Colonic mucosa (tissue), 4 donors: Measurements from ENCODE around the gene LPXN. TPM values are rescaled to one million over a fixed set of nuclear protein-coding genes. Genes with fewer than 3 reads are reported as not detected.

Source experiments
- DNase-seq: peaks from one replicate; pipeline ENCODE4 v3.0.0-alpha.2; 2020
- H3K27ac ChIP-seq: fragments of 200-600 bp; one replicate; pipeline ENCODE4 v1.8.0; 2021
- H3K27me3 ChIP-seq: fragments of 200-600 bp; one replicate; pipeline ENCODE4 v1.8.0; 2021
- H3K36me3 ChIP-seq: fragments of 200-600 bp; one replicate; pipeline ENCODE4 v1.8.0; 2021
- H3K4me1 ChIP-seq: fragments of 200-600 bp; one replicate; pipeline ENCODE4 v1.8.0; 2021; ENCODE audit warnings: mild to moderate bottlenecking
- H3K4me3 ChIP-seq: fragments of 200-600 bp; one replicate; pipeline ENCODE4 v1.8.0; 2021
- H3K9ac ChIP-seq, 2 donors: one replicate each; pipeline ENCODE4 v1.7.0; 2013; ENCODE audit warnings: control low read depth in 2 of 2, low read depth in 2 of 2, low read length in 2 of 2
- H3K9me3 ChIP-seq: fragments of 200-600 bp; one replicate; pipeline ENCODE4 v1.8.0; 2021
- intact Hi-C: fragments of 100-400 bp; cut with DNase I; formaldehyde crosslinking; loops from one replicate; pipeline ENCODE4 v1.14.1; 2022
- total RNA-seq, 2 donors: library from RNA; stranded (reverse); fragmentation: NEBNext Ultra II Directional in 1 of 2; extraction: Animal tissue kit (Norgen Biotek cat#: 25700) in 1 of 2; gene quantifications; one replicate each; pipeline ENCODE4 v1.2.1, GENCODE V29; 2021
- TF ChIP-seq, protein P1 (sequence below): fragments of 200-600 bp; IDR thresholded peaks from one replicate; pipeline ENCODE4 v1.8.0; 2022; ENCODE audit warnings: antibody characterized with exemption, mild to moderate bottlenecking
- donor health status: healthy.
- donor health status: DM: no; HTN: no; CAD: no.
- donor health status: DM: no; HTN: no; CAD: no.

The LPXN gene
- total RNA-seq, 2 donors from 2014 or later: 7.8 to 10.0 TPM

- intact Hi-C loops: no loop called here
- Histone ChIP-seq H3K36me3 (peaks cover 27% of the 10 kb centered on the region), H3K27me3 (no peaks in the 10 kb centered on the region), H3K9me3 (no peaks in the 10 kb centered on the region), H3K4me3 (no peak overlapping the region), H3K27ac (no peak overlapping the region), H3K9ac (no peak overlapping the region), H3K4me1 (no peaks in the 10 kb centered on the region)
- no peak for DNase-seq
- TF ChIP-seq, protein P1, sequence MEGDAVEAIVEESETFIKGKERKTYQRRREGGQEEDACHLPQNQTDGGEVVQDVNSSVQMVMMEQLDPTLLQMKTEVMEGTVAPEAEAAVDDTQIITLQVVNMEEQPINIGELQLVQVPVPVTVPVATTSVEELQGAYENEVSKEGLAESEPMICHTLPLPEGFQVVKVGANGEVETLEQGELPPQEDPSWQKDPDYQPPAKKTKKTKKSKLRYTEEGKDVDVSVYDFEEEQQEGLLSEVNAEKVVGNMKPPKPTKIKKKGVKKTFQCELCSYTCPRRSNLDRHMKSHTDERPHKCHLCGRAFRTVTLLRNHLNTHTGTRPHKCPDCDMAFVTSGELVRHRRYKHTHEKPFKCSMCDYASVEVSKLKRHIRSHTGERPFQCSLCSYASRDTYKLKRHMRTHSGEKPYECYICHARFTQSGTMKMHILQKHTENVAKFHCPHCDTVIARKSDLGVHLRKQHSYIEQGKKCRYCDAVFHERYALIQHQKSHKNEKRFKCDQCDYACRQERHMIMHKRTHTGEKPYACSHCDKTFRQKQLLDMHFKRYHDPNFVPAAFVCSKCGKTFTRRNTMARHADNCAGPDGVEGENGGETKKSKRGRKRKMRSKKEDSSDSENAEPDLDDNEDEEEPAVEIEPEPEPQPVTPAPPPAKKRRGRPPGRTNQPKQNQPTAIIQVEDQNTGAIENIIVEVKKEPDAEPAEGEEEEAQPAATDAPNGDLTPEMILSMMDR: no peak
Measured at GRCh38 chr11:58616594-58616993, 40.9 kb upstream of the LPXN start.

GRCh38 chr11:58615559-58615958 lies 39.9 kb upstream of the LPXN start:
- Histone ChIP-seq H3K27ac (no peak overlapping the region), H3K4me3 (no peak overlapping the region), H3K9me3 (no peaks in the 10 kb centered on the region), H3K27me3 (no peaks in the 10 kb centered on the region), H3K36me3 (peaks cover 32% of the 10 kb centered on the region), H3K9ac (no peak overlapping the region), H3K4me1 (no peaks in the 10 kb centered on the region)
- DNase-seq: no peak
- intact Hi-C loops: no loop called here
- TF ChIP-seq, protein P1: no peak

GRCh38 chr11:58613228-58613627 lies 37.6 kb upstream of the LPXN start:
- Histone ChIP-seq H3K9ac (no peak overlapping the region), H3K4me3 (no peak overlapping the region), H3K27me3 (no peaks in the 10 kb centered on the region), H3K4me1 (no peaks in the 10 kb centered on the region), H3K36me3 (peaks cover 26% of the 10 kb centered on the region), H3K27ac (no peak overlapping the region), H3K9me3 (no peaks in the 10 kb centered on the region)
- intact Hi-C loops: no loop called here
- TF ChIP-seq, protein P1: no peak
- no peak for DNase-seq

GRCh38 chr11:58609723-58610122 lies 34.1 kb upstream of the LPXN start:
- Histone ChIP-seq H3K27ac (no peak overlapping the region), H3K9me3 (no peaks in the 10 kb centered on the region), H3K4me1 (no peaks in the 10 kb centered on the region), H3K27me3 (no peaks in the 10 kb centered on the region), H3K9ac (no peak overlapping the region), H3K4me3 (no peak overlapping the region), H3K36me3 (peaks cover 17% of the 10 kb centered on the region)
- TF ChIP-seq, protein P1: no peak
- intact Hi-C loops: no loop called here
- DNase-seq: no peak

DNA sequence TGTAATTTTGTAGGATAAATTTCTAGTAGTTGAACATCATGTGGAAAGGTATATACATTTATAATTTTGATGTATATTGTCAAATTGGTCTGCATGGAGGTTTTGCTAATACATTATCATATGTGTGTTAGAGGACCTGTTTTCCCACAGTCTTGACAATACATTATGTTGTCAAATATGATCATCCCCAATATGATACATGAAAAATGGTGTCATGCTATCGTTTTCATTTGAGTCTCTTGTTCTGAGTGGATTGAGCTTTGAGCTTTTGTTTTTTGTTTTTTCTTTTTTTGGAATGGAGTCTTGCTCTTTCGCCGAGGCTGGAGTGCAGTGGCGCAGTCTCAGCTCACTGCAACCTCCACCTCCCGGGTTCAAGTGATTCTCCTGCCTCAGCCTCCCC lies 32.7 kb upstream of the LPXN start:
- intact Hi-C loops: no loop called here
- Histone ChIP-seq H3K9ac (no peak overlapping the region), H3K36me3 (peaks cover 6% of the 10 kb centered on the region), H3K4me1 (no peaks in the 10 kb centered on the region), H3K27me3 (no peaks in the 10 kb centered on the region), H3K9me3 (no peaks in the 10 kb centered on the region), H3K27ac (no peak overlapping the region), H3K4me3 (no peak overlapping the region)
- DNase-seq: no peak
- TF ChIP-seq, protein P1: no peak
